Retinal pigment epithelial cell (primary cell): ENCODE data around the gene STAT5B.

Experiments
- DNase-seq: peaks from one replicate; pipeline ENCODE4 v3.0.0-alpha.2; 2010; ENCODE audit warnings: low read depth
- H3K4me3 ChIP-seq: 2 replicates; pipeline ENCODE4 v1.5.1; 2011; ENCODE audit warnings: mild to moderate bottlenecking, low read length, control low read depth, moderate library complexity
- TF ChIP-seq, protein P1 (sequence below): conservative IDR thresholded peaks from 2 replicates; pipeline ENCODE4 v1.5.1; 2011; ENCODE audit warnings: low read depth, low read length, control low read depth, inconsistent platforms

STAT5B gene

DNA sequence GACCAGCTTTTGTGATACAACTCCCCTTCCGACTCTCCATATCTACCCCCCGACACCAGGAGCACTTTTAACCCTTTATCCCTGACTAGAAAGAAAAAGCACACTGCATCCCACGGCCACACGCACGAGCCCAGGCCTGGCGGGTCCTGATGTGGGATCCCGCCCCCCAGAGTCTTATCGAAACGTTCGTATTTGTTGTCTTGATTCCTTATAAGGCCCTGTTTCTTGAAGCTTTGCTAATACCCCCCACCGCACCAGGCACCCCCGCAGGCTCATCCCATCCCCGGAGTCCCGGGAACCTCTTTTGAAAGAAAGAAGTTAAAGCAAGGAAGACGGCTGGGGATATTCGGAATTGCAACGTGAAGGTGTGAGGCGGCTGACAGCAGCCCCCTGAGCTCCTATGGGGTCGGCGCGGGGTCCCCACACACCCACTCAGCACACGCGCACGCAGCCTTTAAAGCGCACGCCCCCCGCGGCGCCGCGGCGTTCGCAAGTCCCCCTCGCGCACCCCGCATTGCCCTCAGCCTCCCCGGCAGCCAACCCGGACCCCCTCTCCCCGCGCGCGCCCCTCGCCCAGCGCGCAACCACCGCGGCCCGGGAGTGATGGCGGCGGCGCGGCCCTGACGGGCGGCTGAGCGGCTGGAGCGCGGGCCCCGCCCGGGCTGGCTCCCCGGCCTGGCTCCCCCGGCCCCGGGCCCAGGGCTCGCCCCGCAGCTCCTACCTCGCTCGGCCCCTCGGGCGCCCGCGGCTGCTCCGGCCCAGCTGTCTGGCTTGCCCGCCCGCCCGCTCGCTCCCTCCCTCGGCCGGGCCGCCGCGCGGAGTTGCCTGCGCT lies 448 bp downstream of the STAT5B start:
- DNase-seq = no peak
- H3K4me3 ChIP-seq = peak overlapping the region; percentile 82
- TF ChIP-seq, protein P1, sequence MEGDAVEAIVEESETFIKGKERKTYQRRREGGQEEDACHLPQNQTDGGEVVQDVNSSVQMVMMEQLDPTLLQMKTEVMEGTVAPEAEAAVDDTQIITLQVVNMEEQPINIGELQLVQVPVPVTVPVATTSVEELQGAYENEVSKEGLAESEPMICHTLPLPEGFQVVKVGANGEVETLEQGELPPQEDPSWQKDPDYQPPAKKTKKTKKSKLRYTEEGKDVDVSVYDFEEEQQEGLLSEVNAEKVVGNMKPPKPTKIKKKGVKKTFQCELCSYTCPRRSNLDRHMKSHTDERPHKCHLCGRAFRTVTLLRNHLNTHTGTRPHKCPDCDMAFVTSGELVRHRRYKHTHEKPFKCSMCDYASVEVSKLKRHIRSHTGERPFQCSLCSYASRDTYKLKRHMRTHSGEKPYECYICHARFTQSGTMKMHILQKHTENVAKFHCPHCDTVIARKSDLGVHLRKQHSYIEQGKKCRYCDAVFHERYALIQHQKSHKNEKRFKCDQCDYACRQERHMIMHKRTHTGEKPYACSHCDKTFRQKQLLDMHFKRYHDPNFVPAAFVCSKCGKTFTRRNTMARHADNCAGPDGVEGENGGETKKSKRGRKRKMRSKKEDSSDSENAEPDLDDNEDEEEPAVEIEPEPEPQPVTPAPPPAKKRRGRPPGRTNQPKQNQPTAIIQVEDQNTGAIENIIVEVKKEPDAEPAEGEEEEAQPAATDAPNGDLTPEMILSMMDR = no peak

DNA sequence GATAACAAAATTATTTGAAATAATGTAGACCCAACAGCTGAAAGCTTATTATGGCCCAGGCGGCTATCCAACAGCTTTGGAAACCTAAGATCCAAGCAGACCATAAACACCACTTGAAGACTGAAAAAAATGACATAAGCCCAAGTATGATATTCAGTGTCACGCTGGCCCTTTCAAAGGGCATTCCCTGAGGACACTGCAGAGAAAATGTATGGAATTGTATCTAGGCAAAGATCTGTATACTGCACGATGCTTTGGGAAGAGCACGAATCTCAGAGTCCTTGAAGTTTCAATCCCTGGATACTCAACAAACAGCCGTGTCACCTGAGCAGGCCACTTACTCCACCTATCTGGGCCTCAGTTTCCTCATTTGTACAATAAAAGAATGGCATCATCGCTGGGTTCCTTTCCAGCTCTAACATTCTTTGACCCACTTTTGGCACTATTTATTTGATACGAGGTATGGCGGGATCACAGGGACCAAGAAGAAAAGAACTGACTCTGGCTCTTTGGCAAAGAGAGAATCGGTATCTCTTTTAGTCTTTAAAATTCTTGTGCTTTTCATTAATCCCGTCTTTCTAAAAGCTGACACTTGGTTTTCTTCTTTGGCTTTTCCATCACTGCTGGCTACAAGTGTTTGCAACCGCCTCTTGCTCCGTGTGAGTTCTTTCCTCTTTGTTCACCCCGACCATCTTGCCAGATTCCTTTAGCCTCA lies 1.2 kb downstream of the STAT5B start:
- TF ChIP-seq, protein P1 = no peak
- H3K4me3 ChIP-seq = peak overlapping the region; percentile 82
- DNase-seq = no peak

DNA sequence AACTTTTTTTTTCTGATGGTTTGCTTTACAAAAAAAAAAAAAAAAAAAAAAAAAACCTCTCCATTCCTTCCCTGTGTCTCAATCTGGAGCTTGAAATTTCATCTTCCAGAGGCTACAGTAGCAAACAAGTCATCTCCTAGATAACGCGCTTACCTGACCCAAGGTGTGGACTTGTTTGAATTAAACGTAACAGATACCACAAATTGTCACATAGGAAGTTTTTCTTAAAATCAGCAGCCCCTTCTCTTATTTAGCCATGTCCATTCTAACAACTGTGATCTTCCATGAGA lies 2.0 kb downstream of the STAT5B start:
- DNase-seq = no peak

DNA sequence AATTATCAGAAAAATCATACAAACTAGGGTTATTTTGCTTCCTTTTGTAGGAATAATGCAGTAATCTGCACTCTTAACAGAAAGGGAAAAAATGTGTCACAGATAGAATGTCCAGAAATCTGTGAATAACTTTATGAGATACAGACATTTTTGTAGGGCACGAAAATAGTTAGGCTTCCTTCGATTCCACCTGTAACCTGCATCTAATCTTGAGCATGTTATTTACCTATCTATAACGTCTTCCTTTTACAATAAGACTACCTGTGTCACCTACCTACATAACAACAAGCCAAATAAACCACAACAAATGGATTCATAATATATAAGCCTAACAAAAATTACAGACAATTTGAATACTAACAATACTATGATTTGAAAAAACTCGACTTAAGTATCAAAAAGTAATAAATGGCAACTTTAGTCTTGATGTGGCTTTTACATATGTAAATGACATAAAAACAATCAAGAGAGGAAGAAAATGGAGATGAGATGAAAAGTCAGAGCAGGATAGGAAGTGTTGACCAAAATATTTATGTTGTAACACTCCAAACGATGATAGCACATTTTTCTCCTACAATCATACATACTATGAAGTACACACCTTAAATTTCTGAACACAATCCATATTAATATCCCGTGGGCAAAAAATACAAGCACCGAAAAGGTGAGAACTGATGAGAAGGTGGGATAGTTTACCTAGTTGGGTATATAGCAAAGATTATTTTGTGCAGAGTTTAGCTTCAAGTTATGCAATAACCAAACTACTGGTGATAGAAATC lies 2.5 kb downstream of the STAT5B start:
- no peak for DNase-seq
- no peak overlapping the region for H3K4me3 ChIP-seq
- TF ChIP-seq, protein P1 = no peak

More for the DNA sequence above, 2.0 kb downstream of the STAT5B start:
- no peak overlapping the region for H3K4me3 ChIP-seq
- TF ChIP-seq, protein P1 = no peak

DNA sequence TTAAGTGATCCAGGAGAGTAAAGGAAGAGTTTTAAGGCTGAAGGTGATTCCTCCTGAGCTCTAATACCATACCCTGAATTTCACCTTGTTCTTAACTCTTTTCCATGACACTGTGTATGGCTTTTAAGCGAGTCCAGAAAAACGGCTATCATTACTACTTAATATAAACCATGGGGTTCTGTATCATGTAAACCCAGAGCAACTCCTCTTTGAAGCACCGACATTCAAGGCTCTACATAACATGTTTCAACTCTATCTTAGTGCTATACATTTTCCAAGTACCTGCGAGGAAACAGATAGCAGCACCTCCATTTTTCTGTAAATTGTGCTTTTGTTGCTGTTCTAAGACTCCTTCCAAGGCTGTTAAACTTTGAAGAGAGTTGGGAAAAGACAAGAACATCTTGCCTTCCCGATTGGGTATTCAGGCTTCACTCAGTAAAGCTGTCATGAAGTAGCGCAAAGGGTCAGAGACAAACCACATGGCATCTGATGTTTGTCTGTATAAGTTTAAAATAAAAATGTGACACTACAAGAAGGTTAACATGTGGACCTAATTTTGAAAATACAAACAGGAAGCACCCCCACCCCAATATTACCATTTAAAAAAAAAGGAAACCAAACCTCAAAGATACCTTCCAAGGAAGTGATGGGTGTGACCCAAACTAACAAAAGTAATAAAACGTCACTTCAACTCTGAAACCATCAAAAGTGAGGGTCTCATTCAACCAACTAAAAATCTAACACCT lies 3.9 kb downstream of the STAT5B start:
- DNase-seq = no peak
- TF ChIP-seq, protein P1 = no peak
- H3K4me3 ChIP-seq = no peak overlapping the region

DNA sequence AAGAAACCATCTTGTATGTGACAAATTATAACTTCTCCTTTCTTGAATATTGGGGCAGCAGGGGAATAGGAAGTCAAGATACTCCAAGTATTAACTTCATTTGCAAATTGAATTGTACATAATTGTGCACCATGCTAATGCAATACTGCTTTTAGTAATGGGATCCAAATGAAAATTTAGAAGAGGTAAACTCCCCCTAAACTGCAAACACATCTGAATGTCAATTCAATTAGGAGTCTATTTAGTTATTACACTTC lies 4.5 kb downstream of the STAT5B start:
- H3K4me3 ChIP-seq = no peak overlapping the region
- TF ChIP-seq, protein P1 = no peak
- no peak for DNase-seq
